ENCODE results near the gene FOXN1. TPM values are rescaled to one million over a fixed set of nuclear protein-coding genes. Genes with fewer than 3 reads are reported as not detected.

Gene FOXN1
- polyA plus RNA-seq, 1 of the 3 experiments (the other 2 are of a cell fraction) = not detected

DNA sequence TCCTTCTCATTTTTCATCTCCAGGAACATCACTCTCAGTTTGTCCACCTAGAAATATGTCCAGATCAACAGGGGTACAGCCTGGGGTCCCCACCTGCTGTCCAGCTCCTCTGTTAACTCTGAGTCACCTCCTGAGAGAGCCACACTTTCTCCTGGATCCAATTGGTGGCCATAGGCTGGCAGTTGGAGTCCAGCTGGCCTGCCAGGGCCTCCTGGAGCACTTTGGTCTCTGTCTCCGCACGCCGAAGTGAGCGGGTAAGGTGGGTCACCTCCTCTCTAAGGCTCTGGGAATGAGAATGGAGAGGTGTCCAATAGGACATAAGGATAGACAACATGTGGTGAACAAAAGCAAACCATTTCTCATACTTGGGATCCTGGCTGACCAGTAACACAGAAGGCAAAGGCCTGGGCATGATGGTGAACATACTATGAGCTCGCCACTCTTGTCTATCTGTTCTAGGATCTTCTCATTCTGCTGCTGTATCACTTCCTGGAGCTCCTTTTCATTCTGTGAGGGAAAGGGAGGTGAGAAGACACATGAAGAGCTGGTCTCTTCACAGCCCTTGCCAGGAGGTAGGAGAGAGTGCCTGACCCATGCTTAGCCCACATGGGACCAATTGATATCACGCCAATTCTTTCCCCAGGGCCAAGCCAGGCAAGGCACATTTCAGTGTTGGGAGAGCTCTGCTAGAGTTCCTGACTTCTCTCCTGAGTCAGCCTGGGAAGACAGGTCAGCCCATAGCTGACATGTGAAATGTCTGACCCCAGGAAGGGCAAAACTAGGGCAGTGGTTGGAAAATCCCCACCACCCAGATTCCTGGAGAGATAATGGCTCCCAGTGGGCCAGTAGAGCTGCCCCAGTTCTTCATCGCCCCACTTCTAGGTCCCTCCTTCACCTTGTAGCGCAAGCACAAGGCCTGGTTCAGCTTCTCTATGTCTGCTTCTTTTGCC is 72.4 kb downstream of the FOXN1 start:
- no peaks in the 10 kb centered on the region for H3K9me2 ChIP-seq
- peaks cover 0 to 27% of the 10 kb centered on the region in 2 experiments; a peak in 2 of 4 replicates for H3K4me1 ChIP-seq (ENCODE audit: control insufficient read depth in 1 of 2, insufficient read depth in 2 of 2, low read depth in 1 of 2, low read length in 1 of 2)
- no peak overlapping the region for H3K4me2 ChIP-seq
- DNase-seq = no peak
- H3K9ac ChIP-seq = no peak overlapping the region
- no peak for TF ChIP-seq TEAD4 (IDR thresholded peaks at IDR 0.05; ENCODE audit: borderline replicate concordance, insufficient read depth)
- TF ChIP-seq, protein P1, sequence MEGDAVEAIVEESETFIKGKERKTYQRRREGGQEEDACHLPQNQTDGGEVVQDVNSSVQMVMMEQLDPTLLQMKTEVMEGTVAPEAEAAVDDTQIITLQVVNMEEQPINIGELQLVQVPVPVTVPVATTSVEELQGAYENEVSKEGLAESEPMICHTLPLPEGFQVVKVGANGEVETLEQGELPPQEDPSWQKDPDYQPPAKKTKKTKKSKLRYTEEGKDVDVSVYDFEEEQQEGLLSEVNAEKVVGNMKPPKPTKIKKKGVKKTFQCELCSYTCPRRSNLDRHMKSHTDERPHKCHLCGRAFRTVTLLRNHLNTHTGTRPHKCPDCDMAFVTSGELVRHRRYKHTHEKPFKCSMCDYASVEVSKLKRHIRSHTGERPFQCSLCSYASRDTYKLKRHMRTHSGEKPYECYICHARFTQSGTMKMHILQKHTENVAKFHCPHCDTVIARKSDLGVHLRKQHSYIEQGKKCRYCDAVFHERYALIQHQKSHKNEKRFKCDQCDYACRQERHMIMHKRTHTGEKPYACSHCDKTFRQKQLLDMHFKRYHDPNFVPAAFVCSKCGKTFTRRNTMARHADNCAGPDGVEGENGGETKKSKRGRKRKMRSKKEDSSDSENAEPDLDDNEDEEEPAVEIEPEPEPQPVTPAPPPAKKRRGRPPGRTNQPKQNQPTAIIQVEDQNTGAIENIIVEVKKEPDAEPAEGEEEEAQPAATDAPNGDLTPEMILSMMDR (IDR thresholded peaks at IDR 0.05) = no peak
- TF ChIP-seq YY1 (IDR thresholded peaks at IDR 0.05; ENCODE audit: low read depth) = no peak
- TF ChIP-seq EZH2phosphoT487 (IDR thresholded peaks at IDR 0.05; ENCODE audit: borderline replicate concordance, low read depth) = no peak
- no peak for TF ChIP-seq FOXJ3 (CRISPR knock-in tag; IDR thresholded peaks at IDR 0.05)
- no peak for TF ChIP-seq FOSL2 (IDR thresholded peaks at IDR 0.05; ENCODE audit: borderline replicate concordance, low read depth)
- no peak for TF ChIP-seq NRF1 (IDR thresholded peaks at IDR 0.05; ENCODE audit: low read depth, low read length)
- TF ChIP-seq TCF12 (IDR thresholded peaks at IDR 0.05) = no peak
- TF ChIP-seq EP300 (IDR thresholded peaks at IDR 0.05; ENCODE audit: borderline replicate concordance in 1 of 2, low read depth in 1 of 2, low read length in 1 of 2) = no peak
- no peak for TF ChIP-seq JUND (IDR thresholded peaks at IDR 0.05)
- no peak for TF ChIP-seq TAF1 (IDR thresholded peaks at IDR 0.05; ENCODE audit: borderline replicate concordance, low read depth, low read length)
- TF ChIP-seq, protein P2, sequence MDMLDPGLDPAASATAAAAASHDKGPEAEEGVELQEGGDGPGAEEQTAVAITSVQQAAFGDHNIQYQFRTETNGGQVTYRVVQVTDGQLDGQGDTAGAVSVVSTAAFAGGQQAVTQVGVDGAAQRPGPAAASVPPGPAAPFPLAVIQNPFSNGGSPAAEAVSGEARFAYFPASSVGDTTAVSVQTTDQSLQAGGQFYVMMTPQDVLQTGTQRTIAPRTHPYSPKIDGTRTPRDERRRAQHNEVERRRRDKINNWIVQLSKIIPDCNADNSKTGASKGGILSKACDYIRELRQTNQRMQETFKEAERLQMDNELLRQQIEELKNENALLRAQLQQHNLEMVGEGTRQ (IDR thresholded peaks at IDR 0.05; ENCODE audit: borderline replicate concordance, low read depth, low read length) = no peak
- no peak for TF ChIP-seq RAD21 (IDR thresholded peaks at IDR 0.05; ENCODE audit: low read length)
- TF ChIP-seq, protein P3, sequence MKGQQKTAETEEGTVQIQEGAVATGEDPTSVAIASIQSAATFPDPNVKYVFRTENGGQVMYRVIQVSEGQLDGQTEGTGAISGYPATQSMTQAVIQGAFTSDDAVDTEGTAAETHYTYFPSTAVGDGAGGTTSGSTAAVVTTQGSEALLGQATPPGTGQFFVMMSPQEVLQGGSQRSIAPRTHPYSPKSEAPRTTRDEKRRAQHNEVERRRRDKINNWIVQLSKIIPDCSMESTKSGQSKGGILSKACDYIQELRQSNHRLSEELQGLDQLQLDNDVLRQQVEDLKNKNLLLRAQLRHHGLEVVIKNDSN (IDR thresholded peaks at IDR 0.05; ENCODE audit: borderline replicate concordance, low read depth) = no peak
- no peak for TF ChIP-seq RCOR1 (IDR thresholded peaks at IDR 0.05; ENCODE audit: low read length)
- no peak for TF ChIP-seq POLR2AphosphoS5 (IDR thresholded peaks at IDR 0.05; ENCODE audit: low read depth, low read length)
- TF ChIP-seq, protein P4, sequence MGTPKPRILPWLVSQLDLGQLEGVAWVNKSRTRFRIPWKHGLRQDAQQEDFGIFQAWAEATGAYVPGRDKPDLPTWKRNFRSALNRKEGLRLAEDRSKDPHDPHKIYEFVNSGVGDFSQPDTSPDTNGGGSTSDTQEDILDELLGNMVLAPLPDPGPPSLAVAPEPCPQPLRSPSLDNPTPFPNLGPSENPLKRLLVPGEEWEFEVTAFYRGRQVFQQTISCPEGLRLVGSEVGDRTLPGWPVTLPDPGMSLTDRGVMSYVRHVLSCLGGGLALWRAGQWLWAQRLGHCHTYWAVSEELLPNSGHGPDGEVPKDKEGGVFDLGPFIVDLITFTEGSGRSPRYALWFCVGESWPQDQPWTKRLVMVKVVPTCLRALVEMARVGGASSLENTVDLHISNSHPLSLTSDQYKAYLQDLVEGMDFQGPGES (IDR thresholded peaks at IDR 0.05; ENCODE audit: low read depth, low read length) = no peak
- TF ChIP-seq, protein P5, sequence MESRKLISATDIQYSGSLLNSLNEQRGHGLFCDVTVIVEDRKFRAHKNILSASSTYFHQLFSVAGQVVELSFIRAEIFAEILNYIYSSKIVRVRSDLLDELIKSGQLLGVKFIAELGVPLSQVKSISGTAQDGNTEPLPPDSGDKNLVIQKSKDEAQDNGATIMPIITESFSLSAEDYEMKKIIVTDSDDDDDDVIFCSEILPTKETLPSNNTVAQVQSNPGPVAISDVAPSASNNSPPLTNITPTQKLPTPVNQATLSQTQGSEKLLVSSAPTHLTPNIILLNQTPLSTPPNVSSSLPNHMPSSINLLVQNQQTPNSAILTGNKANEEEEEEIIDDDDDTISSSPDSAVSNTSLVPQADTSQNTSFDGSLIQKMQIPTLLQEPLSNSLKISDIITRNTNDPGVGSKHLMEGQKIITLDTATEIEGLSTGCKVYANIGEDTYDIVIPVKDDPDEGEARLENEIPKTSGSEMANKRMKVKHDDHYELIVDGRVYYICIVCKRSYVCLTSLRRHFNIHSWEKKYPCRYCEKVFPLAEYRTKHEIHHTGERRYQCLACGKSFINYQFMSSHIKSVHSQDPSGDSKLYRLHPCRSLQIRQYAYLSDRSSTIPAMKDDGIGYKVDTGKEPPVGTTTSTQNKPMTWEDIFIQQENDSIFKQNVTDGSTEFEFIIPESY (IDR thresholded peaks at IDR 0.05; ENCODE audit: borderline replicate concordance, low read depth) = no peak
- no peak for TF ChIP-seq FOXM1 (IDR thresholded peaks at IDR 0.05; ENCODE audit: low read depth)
- TF ChIP-seq, protein P6, sequence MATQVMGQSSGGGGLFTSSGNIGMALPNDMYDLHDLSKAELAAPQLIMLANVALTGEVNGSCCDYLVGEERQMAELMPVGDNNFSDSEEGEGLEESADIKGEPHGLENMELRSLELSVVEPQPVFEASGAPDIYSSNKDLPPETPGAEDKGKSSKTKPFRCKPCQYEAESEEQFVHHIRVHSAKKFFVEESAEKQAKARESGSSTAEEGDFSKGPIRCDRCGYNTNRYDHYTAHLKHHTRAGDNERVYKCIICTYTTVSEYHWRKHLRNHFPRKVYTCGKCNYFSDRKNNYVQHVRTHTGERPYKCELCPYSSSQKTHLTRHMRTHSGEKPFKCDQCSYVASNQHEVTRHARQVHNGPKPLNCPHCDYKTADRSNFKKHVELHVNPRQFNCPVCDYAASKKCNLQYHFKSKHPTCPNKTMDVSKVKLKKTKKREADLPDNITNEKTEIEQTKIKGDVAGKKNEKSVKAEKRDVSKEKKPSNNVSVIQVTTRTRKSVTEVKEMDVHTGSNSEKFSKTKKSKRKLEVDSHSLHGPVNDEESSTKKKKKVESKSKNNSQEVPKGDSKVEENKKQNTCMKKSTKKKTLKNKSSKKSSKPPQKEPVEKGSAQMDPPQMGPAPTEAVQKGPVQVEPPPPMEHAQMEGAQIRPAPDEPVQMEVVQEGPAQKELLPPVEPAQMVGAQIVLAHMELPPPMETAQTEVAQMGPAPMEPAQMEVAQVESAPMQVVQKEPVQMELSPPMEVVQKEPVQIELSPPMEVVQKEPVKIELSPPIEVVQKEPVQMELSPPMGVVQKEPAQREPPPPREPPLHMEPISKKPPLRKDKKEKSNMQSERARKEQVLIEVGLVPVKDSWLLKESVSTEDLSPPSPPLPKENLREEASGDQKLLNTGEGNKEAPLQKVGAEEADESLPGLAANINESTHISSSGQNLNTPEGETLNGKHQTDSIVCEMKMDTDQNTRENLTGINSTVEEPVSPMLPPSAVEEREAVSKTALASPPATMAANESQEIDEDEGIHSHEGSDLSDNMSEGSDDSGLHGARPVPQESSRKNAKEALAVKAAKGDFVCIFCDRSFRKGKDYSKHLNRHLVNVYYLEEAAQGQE (IDR thresholded peaks at IDR 0.05; ENCODE audit: low read depth, low read length) = no peak
- H3F3A ChIP-seq (replicated peaks; ENCODE audit: insufficient read depth) = peaks cover 19% of the 10 kb centered on the region
- ChIA-PET CTCF (interaction anchor here (0.9 to 1.6 kb wide), 3 partner anchors 8 to 34 kb away, joined by 3 to 4 read pairs (median 3); no protein-coding TSS in a partner anchor), POLR2A (no interaction called here)
- H3K27ac ChIP-seq (ENCODE audit: low read depth in 2 of 2, low read length in 1 of 2) = no peak overlapping the region
- H3K9me3 ChIP-seq = no peaks in the 10 kb centered on the region
- H3K79me2 ChIP-seq (ENCODE audit: insufficient read depth) = no peaks in the 10 kb centered on the region
- no peak overlapping the region for H2AFZ ChIP-seq (ENCODE audit: low read depth)
- no peak overlapping the region for H3K4me3 ChIP-seq (ENCODE audit: low read depth in 2 of 2, low read length in 1 of 2)
- H4K20me1 ChIP-seq (ENCODE audit: insufficient read depth) = no peaks in the 10 kb centered on the region
- no peaks in the 10 kb centered on the region for H3K27me3 ChIP-seq (ENCODE audit: insufficient read depth)
- peaks cover 26 to 55% of the 10 kb centered on the region in 2 experiments for H3K36me3 ChIP-seq (replicated peaks in 1 of 2; ENCODE audit: control insufficient read depth in 1 of 2, insufficient read depth in 2 of 2, low read length in 1 of 2)
- WGBS (ENCODE audit: low lambda C conversion rate) = 94% methylated on average over 8 of the region's 8 CpGs
